HG03097 (cell line): ENCODE measurements around the gene BMERB1.
"Not testable (repeated sequence)": the region's sequence is repeated elsewhere in the genome, so short reads cannot be mapped to it uniquely, and the experiment has no call there.

Experiments used
- ATAC-seq: cut with Tn5 transposase; IDR thresholded peaks from one replicate; pipeline ENCODE4 v1.9.1; 2021; ENCODE audit not compliant: unreplicated experiment, low FRiP score

The BMERB1 gene

DNA sequence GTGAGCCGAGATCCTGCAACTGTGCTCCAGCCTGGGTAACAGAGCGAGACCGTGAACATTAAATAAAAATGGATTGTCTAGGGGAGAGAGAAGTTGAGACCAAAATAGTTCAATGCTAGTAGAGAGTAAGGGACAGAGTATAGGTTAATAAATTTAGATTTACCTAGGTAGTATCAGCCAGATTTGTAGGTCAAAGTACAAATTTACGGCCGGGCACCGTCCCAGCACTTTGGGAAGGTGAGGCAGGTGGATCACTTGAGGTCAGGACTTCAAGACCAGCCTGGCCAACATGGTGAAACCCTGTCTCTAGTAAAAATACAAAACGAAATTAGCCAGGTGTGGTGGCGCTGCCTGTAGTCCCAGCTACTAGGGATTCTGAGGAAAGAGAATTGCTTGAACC lies 12.2 kb upstream of the BMERB1 start:
- no peak for ATAC-seq

DNA sequence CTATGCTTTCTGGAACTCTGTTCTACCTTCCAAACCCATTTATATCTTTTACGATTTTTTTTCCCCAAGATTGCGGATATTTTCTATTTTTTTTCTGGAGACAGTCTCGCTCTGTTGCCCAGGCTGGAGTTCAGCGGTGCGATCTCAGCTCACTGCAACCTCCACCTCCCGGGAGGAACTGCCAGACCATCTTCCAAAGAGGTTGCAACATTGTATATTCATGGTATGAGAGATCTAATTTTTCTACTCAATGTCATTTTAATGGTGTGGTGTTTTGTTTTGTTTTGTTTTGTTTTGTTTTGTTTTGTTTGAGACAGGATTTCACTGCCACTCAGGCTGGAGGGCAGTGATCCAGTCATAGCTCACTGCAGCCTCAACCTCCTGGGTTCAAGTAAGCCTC lies 8.5 kb upstream of the BMERB1 start:
- no peak for ATAC-seq

DNA sequence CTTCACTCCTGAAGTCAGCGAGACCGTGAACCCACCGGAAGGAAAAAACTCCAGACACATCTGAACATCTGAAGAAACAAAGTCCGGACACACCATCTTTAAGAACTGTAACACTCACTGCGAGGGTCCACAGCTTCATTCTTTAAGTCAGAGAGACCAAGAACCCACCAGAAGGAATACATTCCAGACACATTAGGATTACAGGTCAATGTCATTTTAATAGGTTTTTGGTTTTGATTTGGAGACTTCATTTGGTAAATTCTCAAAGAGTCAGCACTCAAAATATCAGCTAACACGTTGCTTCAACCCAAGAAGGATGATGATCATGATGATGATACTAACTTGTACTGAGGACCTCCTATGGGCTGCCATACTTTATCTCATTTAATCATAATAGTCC lies 7.6 kb upstream of the BMERB1 start:
- no peak for ATAC-seq

DNA sequence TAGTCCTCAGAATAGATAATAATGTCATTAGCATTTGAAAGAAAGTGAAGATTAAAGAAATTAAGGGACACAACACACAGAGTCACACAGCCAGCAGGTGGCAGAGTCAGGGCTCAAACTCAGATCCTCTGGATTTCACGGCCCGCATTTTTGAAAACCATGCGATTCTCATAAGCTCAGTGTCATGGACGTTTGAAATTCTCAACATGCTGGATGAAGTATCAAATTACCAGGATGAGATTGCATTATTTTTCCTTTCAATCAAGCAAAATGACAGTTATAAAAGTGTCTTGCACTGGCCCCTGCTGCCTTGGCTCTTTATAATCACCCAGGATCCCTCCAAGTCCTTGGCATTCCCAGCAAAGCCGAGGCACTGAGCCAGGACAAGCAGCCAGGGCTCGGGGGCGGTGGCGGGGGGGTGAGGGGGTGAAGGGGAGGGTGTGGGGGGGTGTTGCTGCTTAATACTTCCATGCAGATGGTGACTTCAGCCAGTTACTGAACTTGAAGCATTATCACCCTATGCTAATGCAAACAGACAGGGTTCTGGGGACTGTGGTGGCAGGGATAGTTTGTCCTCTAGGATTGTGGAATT lies 6.6 kb upstream of the BMERB1 start:
- ATAC-seq, result no peak

DNA sequence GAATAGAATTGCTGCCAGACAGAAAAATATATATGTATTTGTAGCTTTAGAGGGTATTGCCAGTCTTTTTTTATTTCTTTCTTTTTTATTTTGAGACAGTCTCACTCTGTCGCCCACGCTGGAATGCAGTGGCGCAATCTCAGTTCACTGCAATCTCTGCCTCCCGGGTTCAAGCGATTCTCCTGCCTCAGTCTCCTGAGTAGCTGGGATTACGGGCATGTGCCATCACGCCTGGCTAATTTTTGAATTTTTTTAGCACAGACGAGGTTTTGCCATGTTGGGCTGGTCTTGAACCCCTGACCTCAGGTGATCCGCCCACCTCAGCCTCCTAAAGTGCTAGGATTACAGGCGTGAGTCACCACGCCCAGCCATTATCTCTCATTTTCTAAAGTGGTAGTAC lies 3.5 kb upstream of the BMERB1 start:
- ATAC-seq, result not testable (repeated sequence)

DNA sequence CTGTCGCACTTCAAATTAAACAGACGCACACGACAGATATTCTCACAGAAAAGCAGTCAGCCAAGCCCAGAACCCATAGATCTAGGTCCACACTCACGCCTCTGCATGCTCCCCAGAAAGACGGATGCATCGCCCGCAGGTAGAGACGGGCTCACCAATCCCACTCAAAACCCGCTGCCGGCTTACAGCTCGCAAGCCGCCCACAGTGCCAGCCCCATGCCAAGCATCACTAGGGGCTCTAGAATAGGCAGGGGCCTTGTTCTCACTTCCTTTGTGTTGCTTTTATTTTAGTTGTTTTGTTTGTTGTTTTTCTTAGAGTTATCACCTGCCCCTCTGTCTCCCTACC lies 336 bp upstream of the BMERB1 start:
- no peak for ATAC-seq

DNA sequence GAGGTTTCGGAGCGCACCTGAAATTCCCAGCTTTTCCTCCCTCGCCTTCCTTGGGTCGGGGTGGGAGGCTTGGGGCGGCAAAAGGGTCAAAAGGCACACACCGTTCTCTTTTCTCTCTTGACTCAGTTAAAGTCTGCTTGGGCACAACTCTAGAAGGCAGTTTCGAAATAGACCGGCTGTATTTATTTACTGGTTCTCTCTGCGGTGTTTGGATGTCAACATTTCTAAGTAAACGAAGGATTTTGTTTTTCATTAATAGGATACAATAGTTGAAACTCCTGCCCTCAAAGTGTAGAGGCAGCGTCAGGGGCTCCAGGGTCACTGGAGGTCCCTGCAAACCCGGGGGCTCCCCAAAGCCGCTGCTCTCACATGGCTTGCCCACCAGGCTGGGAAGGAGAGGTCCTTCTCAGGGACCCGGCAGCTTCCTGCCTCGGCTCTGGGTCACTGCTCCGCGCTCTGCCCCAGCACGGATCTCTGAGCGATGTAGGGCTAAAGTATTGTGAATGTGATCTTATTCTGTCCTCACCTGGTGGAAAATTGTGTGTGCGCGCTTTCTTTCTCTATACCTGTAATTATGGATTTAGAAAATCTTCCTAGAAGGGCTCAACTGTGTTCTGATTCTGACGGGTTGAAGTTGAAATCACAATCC lies 952 bp downstream of the BMERB1 start:
- ATAC-seq, result no peak

DNA sequence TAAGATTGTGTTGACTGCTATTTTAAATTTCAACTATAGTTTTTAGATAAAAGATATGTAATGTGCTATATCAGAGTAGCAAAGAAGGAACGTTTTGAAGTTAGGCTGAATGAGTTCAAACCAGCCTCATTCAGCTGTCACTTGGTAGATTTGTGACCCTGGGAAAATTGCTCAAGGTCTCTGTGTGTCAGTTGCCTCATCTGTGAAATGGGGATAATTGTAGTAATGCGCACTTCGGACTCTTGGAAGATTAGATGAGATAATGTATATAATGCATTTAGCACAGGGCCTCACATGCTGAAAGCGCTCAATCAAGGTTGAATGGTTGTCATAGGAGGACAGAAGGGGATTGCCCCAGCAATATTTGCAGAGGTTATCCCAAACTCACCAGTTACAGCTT lies 4.7 kb downstream of the BMERB1 start:
- no peak for ATAC-seq

DNA sequence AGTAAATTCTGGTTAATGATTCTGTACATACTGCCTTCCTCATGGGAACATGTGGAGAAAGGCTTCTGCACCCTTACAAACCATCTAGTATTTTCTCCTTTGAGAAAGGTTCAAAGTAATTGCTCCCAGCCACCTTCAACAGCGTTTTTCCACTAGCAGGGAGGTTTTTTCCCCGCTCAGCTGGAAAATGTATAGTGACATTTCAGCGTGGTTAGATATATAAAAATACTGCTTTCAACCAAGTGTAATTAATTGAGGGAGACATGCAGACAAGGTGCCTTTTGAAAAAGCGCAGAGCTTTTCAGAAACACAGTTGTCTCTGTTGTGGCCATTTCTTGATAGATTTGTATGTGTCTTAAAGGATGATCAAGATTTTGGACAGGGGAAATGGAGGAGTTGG lies 5.1 kb downstream of the BMERB1 start:
- ATAC-seq, result no peak

DNA sequence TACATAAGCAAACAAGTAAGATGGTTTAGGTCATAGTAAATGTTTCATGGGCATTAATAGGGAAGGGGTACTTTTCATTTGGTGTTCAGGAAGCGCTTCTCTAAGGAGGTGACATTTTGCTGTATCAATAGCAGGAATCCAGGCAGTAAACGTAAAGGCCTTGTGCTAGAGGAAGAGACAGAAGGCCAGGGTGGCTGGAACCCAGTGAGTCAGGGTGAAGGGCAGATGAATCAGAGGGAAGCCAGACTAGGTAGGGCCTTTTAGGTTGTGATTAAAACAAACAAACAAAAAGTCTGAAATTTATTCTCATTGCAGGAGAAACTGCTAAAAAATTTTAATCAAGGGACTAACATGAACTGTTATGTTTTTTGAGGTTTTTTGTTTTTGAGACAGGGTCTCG lies 6.5 kb downstream of the BMERB1 start:
- ATAC-seq, result no peak

DNA sequence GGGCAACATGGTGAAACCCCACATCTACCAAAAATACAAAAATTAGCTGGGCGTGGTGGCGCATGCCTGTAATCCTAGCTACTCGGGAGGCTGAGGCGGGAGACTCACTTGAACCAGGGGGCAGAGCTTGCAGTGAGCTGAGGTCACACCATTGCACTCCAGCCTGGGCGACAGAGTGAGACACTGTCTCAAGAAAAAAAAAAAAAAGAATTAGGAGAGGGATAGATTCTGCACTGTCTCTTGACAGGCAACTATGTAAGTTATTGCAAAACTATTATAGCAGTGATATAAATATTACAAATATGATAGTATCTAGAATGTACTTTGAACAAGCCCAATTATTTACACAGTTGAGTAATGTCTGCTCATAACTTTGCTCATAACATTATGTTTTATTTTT lies 7.8 kb downstream of the BMERB1 start:
- not testable (repeated sequence) for ATAC-seq

DNA sequence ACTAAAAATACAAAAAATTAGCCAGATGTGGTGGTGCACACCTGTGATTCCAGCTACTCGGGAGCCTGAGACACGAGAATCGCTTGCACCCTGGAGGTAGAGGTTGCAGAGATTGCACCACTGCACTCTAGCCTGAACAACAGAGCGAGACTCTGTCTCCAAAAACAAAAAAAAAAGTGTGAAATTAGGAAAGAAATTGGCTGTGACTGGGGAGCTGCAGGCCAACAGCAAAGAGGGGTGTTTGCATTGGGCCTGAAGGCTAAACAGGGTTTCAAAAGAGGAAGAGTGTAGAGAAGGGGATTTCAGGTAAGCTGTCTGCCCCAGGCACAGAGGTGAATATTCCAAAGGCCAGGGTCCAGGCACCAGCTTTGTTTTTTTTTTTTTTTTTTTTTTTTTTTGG lies 9.4 kb downstream of the BMERB1 start:
- ATAC-seq, result no peak

DNA sequence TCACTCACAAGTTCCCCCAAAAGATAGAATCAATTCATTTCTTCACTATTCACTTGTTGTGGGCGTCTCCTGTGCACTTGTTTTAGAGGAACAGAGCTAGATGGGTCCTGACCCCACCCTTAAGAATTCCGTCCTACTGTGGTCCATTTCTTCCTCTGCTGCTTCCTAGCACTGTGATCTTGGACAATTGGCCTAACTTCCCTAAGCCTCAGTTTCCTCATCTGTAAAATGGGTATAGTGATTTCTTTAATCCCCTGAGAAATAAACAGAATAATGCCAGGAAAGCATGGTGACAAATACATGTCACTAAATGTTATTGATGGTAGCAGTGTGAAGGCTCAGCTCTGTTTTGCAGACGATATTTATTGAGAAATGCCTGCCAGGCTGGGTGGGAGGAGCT lies 9.9 kb downstream of the BMERB1 start:
- ATAC-seq, result no peak

DNA sequence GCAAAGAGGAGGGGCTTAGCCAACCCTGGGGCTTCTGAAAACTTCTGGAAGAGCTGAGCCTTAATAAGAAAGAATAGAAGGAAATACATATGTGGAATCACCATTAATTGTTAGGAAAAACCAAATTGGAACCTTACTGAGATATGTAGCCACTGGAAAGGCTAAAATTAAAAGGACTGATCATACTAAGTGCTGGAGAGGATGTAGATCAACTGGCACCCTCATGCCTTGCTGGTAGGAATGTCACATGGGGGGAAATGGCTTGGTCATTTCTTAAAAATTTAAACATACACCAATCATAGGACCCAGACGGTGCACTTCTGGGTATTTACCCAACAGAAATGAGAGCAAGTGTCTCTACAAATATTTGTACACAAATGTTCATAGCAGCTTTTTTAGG lies 11.1 kb downstream of the BMERB1 start:
- ATAC-seq, result no peak

DNA sequence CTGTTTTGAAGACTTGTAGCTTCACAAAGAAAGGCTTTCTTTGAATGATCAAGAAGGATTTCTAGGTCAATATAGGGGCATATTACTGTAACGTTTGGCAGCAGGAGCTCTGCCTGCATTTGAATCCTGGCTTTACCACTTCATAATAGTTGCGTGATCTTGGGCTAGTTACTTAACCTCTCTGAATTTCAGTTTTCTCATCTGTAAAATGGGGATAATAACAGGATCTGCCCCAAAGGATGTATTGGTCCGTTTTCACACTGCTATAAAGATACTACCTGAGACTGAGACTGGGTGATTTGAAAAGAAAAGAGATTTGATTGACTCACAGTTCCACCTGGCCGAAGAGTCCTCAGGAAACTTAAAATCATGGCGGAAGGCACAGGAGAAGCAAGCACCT lies 12.5 kb downstream of the BMERB1 start:
- ATAC-seq, result no peak

DNA sequence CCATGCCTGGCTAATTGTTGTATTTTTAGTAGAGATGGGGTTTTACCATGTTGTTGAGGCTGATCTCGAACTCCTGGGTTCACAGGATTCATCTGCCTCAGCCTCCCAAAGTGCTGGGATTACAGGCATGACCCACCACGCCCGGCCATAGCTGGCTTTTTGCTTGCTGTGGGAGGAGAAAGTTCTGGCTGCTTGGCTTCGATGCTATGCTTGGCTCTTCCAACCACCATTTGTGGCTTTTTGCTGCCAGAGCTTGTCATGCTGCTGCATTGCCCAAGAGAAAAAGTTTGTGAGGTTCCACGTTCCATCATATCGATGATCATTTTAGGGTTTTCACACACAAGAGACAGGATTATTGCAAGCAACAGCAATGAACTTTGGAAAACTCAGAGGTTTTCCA lies 16.2 kb downstream of the BMERB1 start:
- ATAC-seq, result no peak

DNA sequence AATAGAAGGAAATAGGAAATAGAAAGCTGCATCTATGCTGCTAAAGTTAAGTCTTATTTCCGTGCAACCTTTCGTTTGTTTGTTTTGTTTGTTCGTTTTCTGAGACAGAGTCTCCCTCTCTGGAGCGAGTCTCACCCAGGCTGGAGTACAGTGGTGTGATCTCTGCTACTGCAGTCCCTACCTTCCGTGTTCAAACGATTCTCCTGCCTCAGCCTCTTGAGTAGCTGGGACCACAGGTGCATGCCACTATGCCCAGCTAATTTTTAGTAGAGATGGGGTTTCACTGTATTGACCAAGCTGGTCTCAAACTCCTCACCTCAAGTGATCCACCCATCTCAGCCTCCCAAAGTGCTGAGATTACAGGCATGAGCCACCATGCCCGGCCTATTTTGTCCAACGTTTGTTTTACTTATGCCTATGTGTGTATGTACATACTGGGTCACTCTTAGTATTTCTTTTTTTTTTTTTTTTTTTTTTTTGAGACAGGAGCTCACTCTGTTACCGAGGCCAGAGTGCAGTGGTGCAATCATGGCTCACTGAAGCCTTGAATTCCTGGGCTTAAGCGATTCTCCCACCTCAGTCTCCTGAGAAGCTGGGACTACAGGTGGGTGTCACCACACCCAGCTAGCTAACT lies 16.8 kb downstream of the BMERB1 start:
- ATAC-seq, result no peak

DNA sequence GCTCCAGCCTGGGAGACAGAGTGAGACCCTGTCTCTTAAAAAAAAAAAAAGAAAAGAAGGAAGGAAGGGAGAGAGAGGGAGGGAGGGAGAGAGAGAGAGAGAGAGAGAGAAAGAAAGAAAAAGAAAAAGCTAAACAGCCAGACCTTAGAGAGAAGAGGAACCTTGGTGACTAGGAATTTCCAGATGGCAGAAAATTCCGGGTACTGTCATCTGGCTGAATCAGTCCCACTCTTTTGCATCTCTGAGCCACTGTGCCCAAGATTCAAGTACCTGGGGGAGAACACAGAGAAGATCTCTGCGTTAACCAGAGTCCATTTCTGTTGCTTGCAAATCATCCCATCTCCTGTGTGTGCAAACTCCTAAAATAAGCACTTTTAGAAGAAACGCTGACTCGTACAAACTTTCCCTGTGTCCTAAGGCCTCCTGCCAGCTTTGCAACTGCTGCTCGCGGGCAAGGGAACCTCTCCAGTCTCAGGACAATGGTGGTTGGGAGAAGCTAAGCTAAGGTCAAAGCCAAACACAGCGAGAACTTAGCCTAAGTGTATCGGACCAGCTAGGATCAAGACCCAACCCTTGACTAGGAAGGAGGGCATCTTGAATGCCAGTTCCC lies 18.0 kb downstream of the BMERB1 start:
- no peak for ATAC-seq

DNA sequence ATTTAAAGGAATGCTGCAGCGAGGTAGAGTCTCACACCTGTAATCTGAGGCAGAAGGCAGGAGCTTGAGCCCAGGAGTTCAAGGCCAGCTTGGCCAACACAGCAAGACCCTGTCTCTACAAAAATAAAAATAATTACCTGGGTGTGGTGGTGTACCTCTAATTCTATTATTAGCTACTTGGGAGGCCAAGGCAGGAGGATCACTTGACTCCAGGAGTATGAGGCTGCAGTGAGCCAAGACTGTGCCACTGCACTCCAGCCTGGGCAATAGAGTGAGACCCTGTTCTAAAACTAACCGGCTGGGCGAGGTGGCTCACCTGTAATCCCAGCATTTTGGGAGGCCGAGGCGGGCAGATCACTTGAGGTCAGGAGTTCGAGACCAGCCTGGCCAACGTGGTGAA lies 18.9 kb downstream of the BMERB1 start:
- not testable (repeated sequence) for ATAC-seq

DNA sequence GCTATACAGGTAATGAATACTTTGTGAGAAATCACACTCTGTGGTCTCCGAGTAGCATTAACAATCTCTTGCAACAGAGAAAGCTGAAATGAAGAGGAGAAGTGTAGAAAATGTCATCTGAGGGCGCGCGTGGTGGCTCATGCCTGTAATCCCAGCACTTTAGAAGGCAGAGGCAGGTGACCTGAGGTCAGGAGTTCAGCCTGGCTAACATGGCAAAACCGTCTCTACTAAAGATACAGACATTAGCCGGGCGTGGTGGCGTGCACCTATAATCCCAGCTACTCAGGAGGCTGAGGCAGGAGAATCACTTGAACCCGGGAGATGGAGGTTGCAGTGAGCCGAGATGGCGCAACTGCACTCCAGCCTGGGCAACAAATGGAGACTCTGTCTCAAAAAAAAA lies 20.5 kb downstream of the BMERB1 start:
- ATAC-seq, result not testable (repeated sequence)

DNA sequence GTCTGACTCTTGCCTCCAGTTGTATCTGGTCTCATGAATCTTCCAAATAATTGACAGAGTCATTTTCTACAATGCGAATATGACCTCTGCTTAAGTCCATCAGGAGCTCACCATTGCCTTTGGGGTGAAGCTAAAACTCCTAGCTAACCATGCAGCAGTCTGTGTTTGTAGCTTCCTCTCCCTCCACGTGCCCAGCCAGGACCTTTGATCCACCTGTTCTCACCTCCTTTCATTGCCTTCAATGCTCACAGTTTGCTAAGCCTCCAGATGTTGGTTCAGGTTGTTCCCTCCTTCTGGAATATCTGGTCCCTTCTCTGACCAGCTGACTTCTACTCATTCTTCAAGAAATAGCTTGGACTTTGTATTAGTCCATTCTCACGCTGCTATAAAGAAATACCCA lies 23.0 kb downstream of the BMERB1 start:
- no peak for ATAC-seq

DNA sequence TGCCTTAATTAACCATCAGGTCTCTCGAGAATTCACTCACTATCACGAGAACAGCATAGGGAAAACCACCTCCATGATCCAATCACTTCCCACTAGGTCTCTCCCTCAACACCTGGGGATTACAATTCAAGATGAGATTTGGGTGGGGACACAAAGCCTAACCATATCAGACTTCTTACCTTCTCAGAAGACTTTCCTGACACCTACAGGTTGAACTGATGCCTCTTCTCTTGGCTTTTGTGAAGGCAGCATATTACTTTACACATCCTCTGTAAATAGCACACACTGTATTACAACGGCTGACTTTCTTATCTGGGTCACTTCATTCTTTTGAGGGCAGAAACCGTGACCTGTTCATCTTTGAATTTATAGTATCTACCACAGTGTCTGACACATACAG lies 23.6 kb downstream of the BMERB1 start:
- ATAC-seq, result no peak
